ENCODE results near the gene PGLYRP3. TPM values are rescaled to one million over a fixed set of nuclear protein-coding genes. Genes with fewer than 3 reads are reported as not detected.

Gene PGLYRP3
- total and polyA plus RNA-seq, 2 of the 8 experiments (the other 6 are each of a cell fraction or from before 2014, with no cell fraction given), result not detected

GRCh38 chr1:153360190-153360589 lies 47.4 kb upstream of the PGLYRP3 start:
- Histone ChIP-seq H4K5ac (ENCODE audit: insufficient read length, low read depth, low read length) (no peak overlapping the region), H2BK15ac (ENCODE audit: low read length) (no peak overlapping the region), H3K9ac (replicated peaks in 1 of 4; ENCODE audit: extremely low read depth in 1 of 4, low read depth in 3 of 4, low read length in 3 of 4) (no peak overlapping the region), H3K4me2 (ENCODE audit: insufficient read depth in 1 of 2, low read depth in 2 of 2, low read length in 2 of 2) (no peak overlapping the region), H2BK5ac (ENCODE audit: low read depth, low read length) (no peak overlapping the region), H3K27ac (ENCODE audit: low read depth, low read length) (no peak overlapping the region), H3K27me3 (replicated peaks in 1 of 4; ENCODE audit: control insufficient read depth in 3 of 4, extremely low read depth in 1 of 4, insufficient read depth in 3 of 4, low read length in 3 of 4) (no peaks in the 10 kb centered on the region), H4K91ac (replicated peaks; ENCODE audit: insufficient read length, low read length) (no peak overlapping the region), H4K20me1 (replicated peaks in 1 of 2; ENCODE audit: control insufficient read depth in 1 of 2, insufficient read depth in 2 of 2, low read length in 2 of 2) (no peaks in the 10 kb centered on the region), H3K23ac (ENCODE audit: insufficient read length) (no peak overlapping the region), H3K36me3 (ENCODE audit: control insufficient read depth in 2 of 4, insufficient read depth in 4 of 4, low read length in 3 of 4) (no peaks in the 10 kb centered on the region), H3K56ac (replicated peaks; ENCODE audit: insufficient read length, low read depth, low read length) (no peak overlapping the region), H3K23me2 (ENCODE audit: low read depth, low read length) (no peaks in the 10 kb centered on the region; the same call in 1 of the 2 replicates), H2BK12ac (ENCODE audit: low read depth, low read length) (no peak overlapping the region), H2AK5ac (ENCODE audit: low read depth, low read length) (no peak overlapping the region), H2BK120ac (replicated peaks; ENCODE audit: low read depth, low read length) (no peak overlapping the region), H2AFZ (ENCODE audit: low read length) (no peak overlapping the region), H3K9me3 (ENCODE audit: insufficient read depth in 2 of 2, low read depth in 1 of 2, low read length in 1 of 2) (no peaks in the 10 kb centered on the region), H3K4me3 (ENCODE audit: extremely low read depth in 1 of 4, insufficient read depth in 2 of 4, low read depth in 3 of 4, low read length in 4 of 4) (no peak overlapping the region), H3K4ac (replicated peaks; ENCODE audit: insufficient read length, low read depth, low read length) (no peak overlapping the region), H2BK20ac (ENCODE audit: low read length) (no peak overlapping the region), H3K18ac (ENCODE audit: extremely low read depth, low read length) (no peak overlapping the region), H3K14ac (ENCODE audit: insufficient read length) (no peak overlapping the region), H3K4me1 (replicated peaks in 1 of 4; ENCODE audit: control insufficient read depth in 3 of 4, insufficient read depth in 4 of 4, low read length in 3 of 4) (no peaks in the 10 kb centered on the region; a peak in 1 of 7 replicates), H4K8ac (ENCODE audit: extremely low read depth, insufficient read depth, low read length) (no peak overlapping the region), H3K79me2 (ENCODE audit: control insufficient read depth in 1 of 2, insufficient read depth in 2 of 2, low read length in 2 of 2) (no peaks in the 10 kb centered on the region), H3K79me1 (ENCODE audit: low read depth, low read length) (no peaks in the 10 kb centered on the region)
- DNase-seq (ENCODE audit: low read depth in 1 of 2, low spot score in 2 of 2) (no peak), FAIRE-seq (no peak)
- ChIA-PET CTCF (ENCODE audit: partially characterized antibody) (interaction anchor here (0.9 to 2.5 kb wide), 5 partner anchors 40 to 135 kb away, joined by 3 to 10 read pairs (median 4); no protein-coding TSS in a partner anchor), POLR2A (ENCODE audit: partially characterized antibody) (no interaction called here)
- no peak for TF ChIP-seq SP4 (IDR thresholded peaks at IDR 0.05; ENCODE audit: low read length)
- no peak for TF ChIP-seq GABPA (IDR thresholded peaks at IDR 0.05; ENCODE audit: borderline replicate concordance, insufficient read depth, low read length)
- TF ChIP-seq CREB1 (IDR thresholded peaks at IDR 0.05), result no peak
- TF ChIP-seq BACH1 (IDR thresholded peaks at IDR 0.05; ENCODE audit: low read length), result no peak
- no peak for TF ChIP-seq SIN3A (conservative IDR thresholded peaks at IDR 0.05 in 1 of 2, IDR thresholded peaks at IDR 0.05 in 1 of 2; ENCODE audit: low read depth in 1 of 2, low read length in 2 of 2)
- TF ChIP-seq NANOG (IDR thresholded peaks at IDR 0.05; ENCODE audit: insufficient read depth, low read depth, low read length, poor library complexity, severe bottlenecking), result no peak
- no peak for TF ChIP-seq YY1 (IDR thresholded peaks at IDR 0.05; ENCODE audit: low read depth, low read length)
- TF ChIP-seq EZH2 (IDR thresholded peaks at IDR 0.05; ENCODE audit: low read depth, low read length, severe bottlenecking), result no peak
- no peak for TF ChIP-seq NRF1 (IDR thresholded peaks at IDR 0.05; ENCODE audit: low read depth, low read length)
- 87% methylated on average over 2 of the region's 2 CpGs; no CpG with 5 or more reads in 1 of the 2 experiments for WGBS, 2 experiments (ENCODE audit: extremely low coverage in 1 of 2, insufficient coverage in 1 of 2, insufficient read length in 1 of 2, insufficient replicate concordance in 2 of 2, low coverage in 1 of 2, low lambda C conversion rate in 2 of 2, missing lambda C conversion rate in 1 of 2)

All from H1 (cell line).